HEK293 (cell line): ENCODE results near the gene NINJ2.

ENCODE experiments used
- CTCF ChIA-PET: fragments of 350-600 bp; formaldehyde crosslinking; extraction: SDS; loops from one replicate; lab custom pipeline; 2021; ENCODE audit warnings: antibody characterized with exemption; lab: Yijun Ruan, JAX
- POLR2A ChIA-PET: fragments of 300-600 bp; formaldehyde crosslinking; extraction: SDS; loops from one replicate; lab custom pipeline; 2020; ENCODE audit warnings: antibody characterized with exemption, inconsistent platforms; lab: Yijun Ruan, JAX
- H3K27ac ChIP-seq: fragments of 200-500 bp; sonication (Bioruptor generic); 2 replicates; pipeline ENCODE4 v1.5.1; 2014; ENCODE audit warnings: low read depth, low read length, control low read depth, inconsistent platforms; ENCODE audit errors: extremely low read depth
- H3K36me3 ChIP-seq, 2 experiments: fragments of 200-500 bp in 1 of 2; sonication (Bioruptor generic) in 1 of 2; 1 replicate in 1 of 2; 2 replicates in 1 of 2; pipeline ENCODE4 v1.5.1; 2014 to 2017; ENCODE audit warnings: inconsistent platforms in 2 of 2, low read length in 2 of 2; ENCODE audit not compliant: control insufficient read depth in 2 of 2, insufficient read depth in 1 of 2
- H3K4me1 ChIP-seq: fragments of 200-500 bp; sonication (Bioruptor generic); 2 replicates; pipeline ENCODE4 v1.5.1; 2014; ENCODE audit warnings: mild to moderate bottlenecking, low read length, inconsistent platforms; ENCODE audit not compliant: control insufficient read depth, insufficient read depth
- H3K4me3 ChIP-seq: 2 replicates; pipeline ENCODE4 v1.5.1; 2011; ENCODE audit warnings: low read depth, mild to moderate bottlenecking, control low read depth, low read length, moderate library complexity
- H3K9me3 ChIP-seq: fragments of 200-500 bp; sonication (Bioruptor generic); 2 replicates; pipeline ENCODE4 v1.5.1; 2014; ENCODE audit warnings: low read depth, low read length, inconsistent platforms; ENCODE audit not compliant: control insufficient read depth, insufficient read depth
- GLIS2 ChIP-seq: fragments of 450-650 bp; formaldehyde crosslinking; IDR thresholded peaks from 2 replicates; pipeline ENCODE4 v1.5.1; 2016; ENCODE audit warnings: missing biosample characterization, missing genetic modification characterization
- HOXC10 ChIP-seq: sonication (generic); formaldehyde crosslinking; IDR thresholded peaks from 2 replicates; pipeline ENCODE4 v1.8.1; 2023; ENCODE audit warnings: mild to moderate bottlenecking, missing genetic modification reagents
- HOXD13 ChIP-seq: sonication (generic); formaldehyde crosslinking; IDR thresholded peaks from 2 replicates; pipeline ENCODE4 v1.8.0; 2022; ENCODE audit warnings: missing genetic modification reagents, borderline replicate concordance
- MEIS1 ChIP-seq: sonication (generic); formaldehyde crosslinking; IDR thresholded peaks from 2 replicates; pipeline ENCODE4 v1.8.1; 2022; ENCODE audit warnings: missing genetic modification reagents, mild to moderate bottlenecking, borderline replicate concordance
- PRDM1 ChIP-seq: fragments of 450-650 bp; formaldehyde crosslinking; IDR thresholded peaks from 2 replicates; pipeline ENCODE4; 2016; ENCODE audit warnings: missing biosample characterization, missing genetic modification characterization
- SCRT1 ChIP-seq: fragments of 450-650 bp; formaldehyde crosslinking; IDR thresholded peaks from 2 replicates; pipeline ENCODE4 v1.5.1; 2016; ENCODE audit warnings: missing biosample characterization, missing genetic modification characterization, borderline replicate concordance
- SCRT2 ChIP-seq: fragments of 450-650 bp; formaldehyde crosslinking; IDR thresholded peaks from 2 replicates; pipeline ENCODE4 v1.5.1; 2016; ENCODE audit warnings: missing biosample characterization, missing genetic modification characterization
- ZFHX2 ChIP-seq: fragments of 450-650 bp; formaldehyde crosslinking; conservative IDR thresholded peaks from 2 replicates; pipeline ENCODE4 v1.5.1; 2016; ENCODE audit warnings: missing biosample characterization, missing genetic modification characterization
- ZFP37 ChIP-seq: fragments of 450-650 bp; formaldehyde crosslinking; IDR thresholded peaks from 2 replicates; pipeline ENCODE4 v1.5.1; 2016; ENCODE audit warnings: missing biosample characterization, missing genetic modification characterization
- ZNF560 ChIP-seq: fragments of 450-650 bp; formaldehyde crosslinking; IDR thresholded peaks from 2 replicates; pipeline ENCODE4 v1.5.1; 2017; ENCODE audit warnings: missing biosample characterization, missing genetic modification characterization, borderline replicate concordance
- ZNF747 ChIP-seq: fragments of 450-650 bp; formaldehyde crosslinking; IDR thresholded peaks from 2 replicates; pipeline ENCODE4 v1.5.1; 2016; ENCODE audit warnings: missing biosample characterization, missing genetic modification characterization
- ZNF785 ChIP-seq: fragments of 450-650 bp; formaldehyde crosslinking; IDR thresholded peaks from 2 replicates; pipeline ENCODE4 v1.5.1; 2016; ENCODE audit warnings: missing biosample characterization, missing genetic modification characterization
- ZNF792 ChIP-seq: fragments of 450-650 bp; formaldehyde crosslinking; IDR thresholded peaks from 2 replicates; pipeline ENCODE4 v1.5.1; 2016; ENCODE audit warnings: missing biosample characterization, missing genetic modification characterization
- TF ChIP-seq, protein P1 (sequence below): fragments of 450-650 bp; formaldehyde crosslinking; IDR thresholded peaks from 2 replicates; pipeline ENCODE4 v1.5.0; 2017; ENCODE audit warnings: missing biosample characterization, missing genetic modification characterization, borderline replicate concordance
- TF ChIP-seq, protein P2 (sequence below): fragments of 450-650 bp; IDR thresholded peaks from 2 replicates; pipeline ENCODE4 v1.5.1; 2018; ENCODE audit warnings: missing biosample characterization, missing genetic modification characterization
- TF ChIP-seq, protein P3 (sequence below): fragments of 450-650 bp; formaldehyde crosslinking; IDR thresholded peaks from 2 replicates; pipeline ENCODE4 v1.5.1; 2017; ENCODE audit warnings: missing biosample characterization, missing genetic modification characterization

NINJ2 gene, protein sequence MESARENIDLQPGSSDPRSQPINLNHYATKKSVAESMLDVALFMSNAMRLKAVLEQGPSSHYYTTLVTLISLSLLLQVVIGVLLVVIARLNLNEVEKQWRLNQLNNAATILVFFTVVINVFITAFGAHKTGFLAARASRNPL

DNA sequence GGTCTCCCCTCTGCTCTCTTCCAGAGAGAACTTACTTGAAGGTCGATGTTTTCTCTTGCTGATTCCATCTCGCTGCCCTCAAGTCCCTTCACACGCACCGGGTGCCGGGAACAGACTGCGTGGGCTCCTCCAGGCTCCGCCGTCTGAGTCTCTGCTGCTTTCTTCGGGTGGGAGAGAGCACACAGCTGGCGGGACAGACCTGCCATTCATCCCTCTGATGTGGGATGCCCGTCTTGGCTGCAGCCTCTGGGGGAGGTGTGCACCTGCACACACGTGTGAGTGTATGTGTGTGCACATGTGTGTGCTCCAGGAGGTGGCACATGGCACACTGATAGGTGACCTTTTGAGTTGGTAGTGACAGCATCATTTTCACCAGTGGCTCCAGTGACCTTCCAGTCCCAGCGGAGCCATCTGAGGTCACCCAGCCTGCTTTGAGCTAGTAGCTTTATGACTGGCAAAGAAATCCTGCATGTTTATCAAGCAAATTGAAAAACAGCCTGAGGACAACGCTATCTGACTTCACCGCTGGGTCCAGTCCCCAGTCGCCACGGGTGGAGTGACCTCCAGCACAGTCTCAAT is at the start of gene NINJ2:
TSS of gene NINJ2 (minus strand) at position 153 of the 579 bp plus-strand sequence. CDS start at position 68, 85 bp downstream.
- no peak within 1 kb of the TSS for H3K4me3 ChIP-seq
- TF ChIP-seq ZNF785 (no peak), HOXC10 (CRISPR knock-in tag) (no peak), ZNF560 (tag by site-specific recombination) (no peak), GLIS2 (tag by site-specific recombination) (no peak), ZNF792 (tag by site-specific recombination) (no peak), ZFP37 (tag by site-specific recombination) (no peak), ZFHX2 (0 out of 2 replicates have a peak, but pooled peaks have one; percentile 10), MEIS1 (CRISPR knock-in tag) (no peak), ZNF747 (tag by site-specific recombination) (no peak)
- TF ChIP-seq, protein P1, sequence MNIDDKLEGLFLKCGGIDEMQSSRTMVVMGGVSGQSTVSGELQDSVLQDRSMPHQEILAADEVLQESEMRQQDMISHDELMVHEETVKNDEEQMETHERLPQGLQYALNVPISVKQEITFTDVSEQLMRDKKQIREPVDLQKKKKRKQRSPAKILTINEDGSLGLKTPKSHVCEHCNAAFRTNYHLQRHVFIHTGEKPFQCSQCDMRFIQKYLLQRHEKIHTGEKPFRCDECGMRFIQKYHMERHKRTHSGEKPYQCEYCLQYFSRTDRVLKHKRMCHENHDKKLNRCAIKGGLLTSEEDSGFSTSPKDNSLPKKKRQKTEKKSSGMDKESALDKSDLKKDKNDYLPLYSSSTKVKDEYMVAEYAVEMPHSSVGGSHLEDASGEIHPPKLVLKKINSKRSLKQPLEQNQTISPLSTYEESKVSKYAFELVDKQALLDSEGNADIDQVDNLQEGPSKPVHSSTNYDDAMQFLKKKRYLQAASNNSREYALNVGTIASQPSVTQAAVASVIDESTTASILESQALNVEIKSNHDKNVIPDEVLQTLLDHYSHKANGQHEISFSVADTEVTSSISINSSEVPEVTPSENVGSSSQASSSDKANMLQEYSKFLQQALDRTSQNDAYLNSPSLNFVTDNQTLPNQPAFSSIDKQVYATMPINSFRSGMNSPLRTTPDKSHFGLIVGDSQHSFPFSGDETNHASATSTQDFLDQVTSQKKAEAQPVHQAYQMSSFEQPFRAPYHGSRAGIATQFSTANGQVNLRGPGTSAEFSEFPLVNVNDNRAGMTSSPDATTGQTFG (tag by site-specific recombination) = no peak
- TF ChIP-seq, protein P2, sequence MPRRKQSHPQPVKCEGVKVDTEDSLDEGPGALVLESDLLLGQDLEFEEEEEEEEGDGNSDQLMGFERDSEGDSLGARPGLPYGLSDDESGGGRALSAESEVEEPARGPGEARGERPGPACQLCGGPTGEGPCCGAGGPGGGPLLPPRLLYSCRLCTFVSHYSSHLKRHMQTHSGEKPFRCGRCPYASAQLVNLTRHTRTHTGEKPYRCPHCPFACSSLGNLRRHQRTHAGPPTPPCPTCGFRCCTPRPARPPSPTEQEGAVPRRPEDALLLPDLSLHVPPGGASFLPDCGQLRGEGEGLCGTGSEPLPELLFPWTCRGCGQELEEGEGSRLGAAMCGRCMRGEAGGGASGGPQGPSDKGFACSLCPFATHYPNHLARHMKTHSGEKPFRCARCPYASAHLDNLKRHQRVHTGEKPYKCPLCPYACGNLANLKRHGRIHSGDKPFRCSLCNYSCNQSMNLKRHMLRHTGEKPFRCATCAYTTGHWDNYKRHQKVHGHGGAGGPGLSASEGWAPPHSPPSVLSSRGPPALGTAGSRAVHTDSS = no peak
- TF ChIP-seq, protein P3, sequence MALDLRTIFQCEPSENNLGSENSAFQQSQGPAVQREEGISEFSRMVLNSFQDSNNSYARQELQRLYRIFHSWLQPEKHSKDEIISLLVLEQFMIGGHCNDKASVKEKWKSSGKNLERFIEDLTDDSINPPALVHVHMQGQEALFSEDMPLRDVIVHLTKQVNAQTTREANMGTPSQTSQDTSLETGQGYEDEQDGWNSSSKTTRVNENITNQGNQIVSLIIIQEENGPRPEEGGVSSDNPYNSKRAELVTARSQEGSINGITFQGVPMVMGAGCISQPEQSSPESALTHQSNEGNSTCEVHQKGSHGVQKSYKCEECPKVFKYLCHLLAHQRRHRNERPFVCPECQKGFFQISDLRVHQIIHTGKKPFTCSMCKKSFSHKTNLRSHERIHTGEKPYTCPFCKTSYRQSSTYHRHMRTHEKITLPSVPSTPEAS = peak; percentile 75
- H3K4me1 ChIP-seq = no peaks in the 10 kb centered on the region
- ChIA-PET POLR2A (no interaction called here), CTCF (interaction anchor here (0.6 to 1.2 kb wide), 4 partner anchors 27 to 147 kb away, joined by 3 to 5 read pairs (median 4); no protein-coding TSS in a partner anchor)
- no peak within 1 kb of the TSS for H3K27ac ChIP-seq
- H3K36me3 ChIP-seq = no peaks in the 10 kb centered on the region
- H3K9me3 ChIP-seq = no peaks in the 10 kb centered on the region

DNA sequence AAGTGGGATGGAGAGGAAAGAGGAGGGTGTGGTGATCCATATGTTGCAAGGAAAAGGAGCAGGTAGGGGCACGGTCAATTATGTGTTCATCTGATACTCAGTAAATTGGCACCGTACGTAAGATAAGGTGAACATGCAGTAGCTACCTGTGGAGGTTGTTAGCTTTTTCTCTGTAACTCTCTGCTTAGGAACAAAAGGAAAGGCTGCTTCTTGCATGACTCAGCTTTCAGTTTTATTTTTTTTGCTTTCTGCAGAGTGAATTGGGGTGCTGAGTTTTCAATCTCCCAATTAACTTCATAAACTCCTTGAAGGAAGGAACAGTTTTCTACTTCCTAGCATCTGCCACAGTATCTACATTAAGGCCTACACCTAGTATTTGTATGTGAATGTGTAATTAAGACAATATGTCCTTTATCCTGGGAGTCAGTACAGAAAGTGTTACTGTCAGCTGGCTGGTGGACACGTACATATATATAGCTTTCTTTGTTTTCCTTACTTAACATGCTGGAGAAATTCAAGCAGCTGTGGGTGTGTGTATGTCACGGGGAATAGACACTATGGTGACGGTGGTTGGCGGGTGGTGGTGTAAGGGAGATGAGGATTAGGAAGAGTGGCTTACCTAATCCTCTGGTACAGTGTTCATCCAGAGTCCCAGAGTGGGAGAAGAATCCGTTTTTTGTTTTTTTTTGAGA is 49.1 kb upstream of the NINJ2 start:
- CTCF ChIA-PET = interaction anchor here (0.7 to 1.4 kb wide), 2 partner anchors 27 to 39 kb away, joined by 3 to 5 read pairs; no protein-coding TSS in a partner anchor
- Histone ChIP-seq H3K4me1 (peaks cover 5% of the 10 kb centered on the region; the same call in 1 of the 2 replicates), H3K27ac (no peak overlapping the region), H3K36me3 (no peaks in the 10 kb centered on the region), H3K4me3 (no peak overlapping the region), H3K9me3 (no peaks in the 10 kb centered on the region)
- TF ChIP-seq HOXD13 = no peak
- TF ChIP-seq PRDM1 (tag by site-specific recombination) = peak; percentile 71
- TF ChIP-seq SCRT1 (tag by site-specific recombination) = peak; percentile 66
- TF ChIP-seq SCRT2 = peak; percentile 42
- POLR2A ChIA-PET = interaction anchor here (0.6 kb wide), 1 partner anchor 17 kb away, joined by 6 read pairs; no protein-coding TSS in a partner anchor
